ENCODE measurements around the gene SHANK1.

The SHANK1 gene

DNA sequence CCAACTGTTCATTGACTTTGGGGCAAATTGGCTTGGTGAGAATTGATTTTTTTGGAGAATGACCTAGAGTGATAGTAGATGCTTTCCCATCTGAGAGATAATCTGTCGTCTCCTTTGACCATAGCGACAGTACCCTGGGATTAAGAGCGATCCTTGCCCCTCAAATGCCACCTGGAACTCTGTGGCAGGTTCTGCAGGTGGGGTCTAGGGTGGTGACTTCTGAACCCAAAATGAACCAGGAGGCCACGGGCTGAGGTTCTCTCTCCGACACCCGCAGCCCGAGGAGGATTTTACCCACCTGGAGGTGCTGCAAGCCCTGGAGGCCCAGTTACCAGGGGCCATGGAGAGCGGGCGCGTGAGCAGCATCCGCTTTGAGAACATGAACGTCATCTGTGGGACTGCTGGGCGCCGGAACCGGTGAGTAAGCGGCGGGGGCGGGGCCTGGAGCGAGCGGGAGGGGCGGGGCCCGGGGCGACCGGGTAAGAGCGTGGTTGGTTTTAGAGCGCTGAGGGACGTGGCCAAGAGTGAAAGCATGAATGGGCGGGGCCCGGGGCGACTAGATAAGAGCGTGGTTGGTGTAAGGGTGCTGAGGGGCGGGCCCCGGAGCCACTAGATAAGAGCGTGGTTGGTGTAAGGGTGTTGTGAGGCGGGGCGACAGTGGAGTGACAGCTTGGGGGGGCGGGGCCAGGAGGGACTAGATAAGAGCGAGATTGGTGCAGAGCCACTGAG is 61.7 kb downstream of the SHANK1 start:
- CTCF ChIA-PET, result no interaction called here
- TF ChIP-seq YY1 (tag by site-specific recombination; IDR thresholded peaks at IDR 0.05) (no peak), ZBTB11 (tag by site-specific recombination; conservative IDR thresholded peaks at IDR 0.05; ENCODE audit: low read depth) (peak; percentile 28), ZNF629 (tag by site-specific recombination; IDR thresholded peaks at IDR 0.05) (peak; percentile 67), ZBTB8A (tag by site-specific recombination; IDR thresholded peaks at IDR 0.05) (0 out of 2 replicates have a peak, but pooled peaks have one; percentile 25), GLIS2 (tag by site-specific recombination; IDR thresholded peaks at IDR 0.05) (0 out of 2 replicates have a peak, but pooled peaks have one; percentile 7), ZNF660 (tag by site-specific recombination; IDR thresholded peaks at IDR 0.05) (peak; percentile 53; the same call in 1 of the 2 replicates), GLI2 (tag by site-specific recombination; IDR thresholded peaks at IDR 0.05; ENCODE audit: borderline replicate concordance, low read depth) (no peak), ZNF37A (tag by site-specific recombination; IDR thresholded peaks at IDR 0.05) (no peak), KLF16 (tag by site-specific recombination; IDR thresholded peaks at IDR 0.05) (peak; percentile 18; the same call in 1 of the 2 replicates), ZNF24 (tag by site-specific recombination; IDR thresholded peaks at IDR 0.05) (no peak), SP3 (tag by site-specific recombination; IDR thresholded peaks at IDR 0.05) (peak; percentile 96), KLF17 (tag by site-specific recombination; IDR thresholded peaks at IDR 0.05) (no peak), FEZF1 (tag by site-specific recombination; IDR thresholded peaks at IDR 0.05) (no peak), OSR2 (tag by site-specific recombination; IDR thresholded peaks at IDR 0.05) (no peak), OVOL3 (tag by site-specific recombination; IDR thresholded peaks at IDR 0.05) (0 out of 2 replicates have a peak, but pooled peaks have one; percentile 34), HOXC10 (CRISPR knock-in tag; IDR thresholded peaks at IDR 0.05) (no peak), ZNF132 (tag by site-specific recombination; IDR thresholded peaks at IDR 0.05; ENCODE audit: borderline replicate concordance) (no peak), ZBTB48 (tag by site-specific recombination; IDR thresholded peaks at IDR 0.05) (peak; percentile 10; the same call in 1 of the 2 replicates), ZNF335 (tag by site-specific recombination; conservative IDR thresholded peaks at IDR 0.05) (no peak; the same call in 1 of the 2 replicates), ZNF600 (tag by site-specific recombination; IDR thresholded peaks at IDR 0.05) (peak; percentile 13; the same call in 1 of the 2 replicates), MZF1 (tag by site-specific recombination; IDR thresholded peaks at IDR 0.05; ENCODE audit: borderline replicate concordance) (no peak), ZEB2 (tag by site-specific recombination; IDR thresholded peaks at IDR 0.05) (peak; percentile 13; the same call in 1 of the 2 replicates)
- TF ChIP-seq, protein P1, sequence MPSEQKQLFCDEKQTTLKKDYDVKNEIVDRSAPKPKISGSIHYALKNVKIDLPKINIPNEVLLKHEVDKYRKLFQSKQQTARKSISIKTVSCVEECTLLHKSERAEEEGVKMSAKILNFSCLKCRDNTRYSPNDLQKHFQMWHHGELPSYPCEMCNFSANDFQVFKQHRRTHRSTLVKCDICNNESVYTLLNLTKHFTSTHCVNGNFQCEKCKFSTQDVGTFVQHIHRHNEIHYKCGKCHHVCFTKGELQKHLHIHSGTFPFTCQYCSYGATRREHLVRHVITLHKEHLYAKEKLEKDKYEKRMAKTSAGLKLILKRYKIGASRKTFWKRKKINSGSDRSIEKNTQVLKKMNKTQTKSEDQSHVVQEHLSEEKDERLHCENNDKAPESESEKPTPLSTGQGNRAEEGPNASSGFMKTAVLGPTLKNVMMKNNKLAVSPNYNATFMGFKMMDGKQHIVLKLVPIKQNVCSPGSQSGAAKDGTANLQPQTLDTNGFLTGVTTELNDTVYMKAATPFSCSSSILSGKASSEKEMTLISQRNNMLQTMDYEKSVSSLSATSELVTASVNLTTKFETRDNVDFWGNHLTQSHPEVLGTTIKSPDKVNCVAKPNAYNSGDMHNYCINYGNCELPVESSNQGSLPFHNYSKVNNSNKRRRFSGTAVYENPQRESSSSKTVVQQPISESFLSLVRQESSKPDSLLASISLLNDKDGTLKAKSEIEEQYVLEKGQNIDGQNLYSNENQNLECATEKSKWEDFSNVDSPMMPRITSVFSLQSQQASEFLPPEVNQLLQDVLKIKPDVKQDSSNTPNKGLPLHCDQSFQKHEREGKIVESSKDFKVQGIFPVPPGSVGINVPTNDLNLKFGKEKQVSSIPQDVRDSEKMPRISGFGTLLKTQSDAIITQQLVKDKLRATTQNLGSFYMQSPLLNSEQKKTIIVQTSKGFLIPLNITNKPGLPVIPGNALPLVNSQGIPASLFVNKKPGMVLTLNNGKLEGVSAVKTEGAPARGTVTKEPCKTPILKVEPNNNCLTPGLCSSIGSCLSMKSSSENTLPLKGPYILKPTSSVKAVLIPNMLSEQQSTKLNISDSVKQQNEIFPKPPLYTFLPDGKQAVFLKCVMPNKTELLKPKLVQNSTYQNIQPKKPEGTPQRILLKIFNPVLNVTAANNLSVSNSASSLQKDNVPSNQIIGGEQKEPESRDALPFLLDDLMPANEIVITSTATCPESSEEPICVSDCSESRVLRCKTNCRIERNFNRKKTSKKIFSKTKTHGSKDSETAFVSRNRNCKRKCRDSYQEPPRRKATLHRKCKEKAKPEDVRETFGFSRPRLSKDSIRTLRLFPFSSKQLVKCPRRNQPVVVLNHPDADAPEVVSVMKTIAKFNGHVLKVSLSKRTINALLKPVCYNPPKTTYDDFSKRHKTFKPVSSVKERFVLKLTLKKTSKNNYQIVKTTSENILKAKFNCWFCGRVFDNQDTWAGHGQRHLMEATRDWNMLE (tag by site-specific recombination; conservative IDR thresholded peaks at IDR 0.05; ENCODE audit: low read depth), result 0 out of 2 replicates have a peak, but pooled peaks have one; percentile 35
- TF ChIP-seq, protein P2, sequence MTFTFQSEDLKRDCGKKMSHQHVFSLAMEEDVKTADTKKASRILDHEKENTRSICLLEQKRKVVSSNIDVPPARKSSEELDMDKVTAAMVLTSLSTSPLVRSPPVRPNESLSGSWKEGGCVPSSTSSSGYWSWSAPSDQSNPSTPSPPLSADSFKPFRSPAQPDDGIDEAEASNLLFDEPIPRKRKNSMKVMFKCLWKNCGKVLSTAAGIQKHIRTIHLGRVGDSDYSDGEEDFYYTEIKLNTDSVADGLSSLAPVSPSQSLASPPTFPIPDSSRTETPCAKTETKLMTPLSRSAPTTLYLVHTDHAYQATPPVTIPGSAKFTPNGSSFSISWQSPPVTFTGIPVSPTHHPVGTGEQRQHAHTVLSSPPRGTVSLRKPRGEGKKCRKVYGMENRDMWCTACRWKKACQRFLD (tag by site-specific recombination; IDR thresholded peaks at IDR 0.05), result no peak
- TF ChIP-seq, protein P3, sequence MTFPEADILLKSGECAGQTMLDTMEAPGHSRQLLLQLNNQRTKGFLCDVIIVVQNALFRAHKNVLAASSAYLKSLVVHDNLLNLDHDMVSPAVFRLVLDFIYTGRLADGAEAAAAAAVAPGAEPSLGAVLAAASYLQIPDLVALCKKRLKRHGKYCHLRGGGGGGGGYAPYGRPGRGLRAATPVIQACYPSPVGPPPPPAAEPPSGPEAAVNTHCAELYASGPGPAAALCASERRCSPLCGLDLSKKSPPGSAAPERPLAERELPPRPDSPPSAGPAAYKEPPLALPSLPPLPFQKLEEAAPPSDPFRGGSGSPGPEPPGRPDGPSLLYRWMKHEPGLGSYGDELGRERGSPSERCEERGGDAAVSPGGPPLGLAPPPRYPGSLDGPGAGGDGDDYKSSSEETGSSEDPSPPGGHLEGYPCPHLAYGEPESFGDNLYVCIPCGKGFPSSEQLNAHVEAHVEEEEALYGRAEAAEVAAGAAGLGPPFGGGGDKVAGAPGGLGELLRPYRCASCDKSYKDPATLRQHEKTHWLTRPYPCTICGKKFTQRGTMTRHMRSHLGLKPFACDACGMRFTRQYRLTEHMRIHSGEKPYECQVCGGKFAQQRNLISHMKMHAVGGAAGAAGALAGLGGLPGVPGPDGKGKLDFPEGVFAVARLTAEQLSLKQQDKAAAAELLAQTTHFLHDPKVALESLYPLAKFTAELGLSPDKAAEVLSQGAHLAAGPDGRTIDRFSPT (tag by site-specific recombination; IDR thresholded peaks at IDR 0.05), result peak; percentile 81

More for the DNA sequence above, 61.7 kb downstream of the SHANK1 start:
- Histone ChIP-seq H3K9me3 (ENCODE audit: control insufficient read depth, insufficient read depth, low read depth, low read length) (no peaks in the 10 kb centered on the region), H3K36me3 (ENCODE audit: control insufficient read depth in 2 of 2, insufficient read depth in 1 of 2, low read length in 2 of 2) (no peaks in the 10 kb centered on the region), H3K4me3 (ENCODE audit: low read depth, low read length) (peak overlapping the region; percentile 62), H3K27ac (ENCODE audit: extremely low read depth, low read depth, low read length) (peak overlapping the region; percentile 74), H3K4me1 (ENCODE audit: control insufficient read depth, insufficient read depth, low read length) (peaks cover 5% of the 10 kb centered on the region)
- POLR2A ChIA-PET, result interaction anchor here (0.6 to 1.4 kb wide), 13 partner anchors 8 to 729 kb away, joined by 3 to 8 read pairs (median 4); partner anchors contain the start of genes ATF5 and JOSD2
